ENCODE results near the gene ENOX1. TPM values are rescaled to one million over a fixed set of nuclear protein-coding genes. Genes with fewer than 3 reads are reported as not detected.

ENOX1 gene
- total and polyA plus RNA-seq, 2 of the 8 experiments (the other 6 are each of a cell fraction or from before 2014, with no cell fraction given), result 0.23 to 0.37 TPM

DNA sequence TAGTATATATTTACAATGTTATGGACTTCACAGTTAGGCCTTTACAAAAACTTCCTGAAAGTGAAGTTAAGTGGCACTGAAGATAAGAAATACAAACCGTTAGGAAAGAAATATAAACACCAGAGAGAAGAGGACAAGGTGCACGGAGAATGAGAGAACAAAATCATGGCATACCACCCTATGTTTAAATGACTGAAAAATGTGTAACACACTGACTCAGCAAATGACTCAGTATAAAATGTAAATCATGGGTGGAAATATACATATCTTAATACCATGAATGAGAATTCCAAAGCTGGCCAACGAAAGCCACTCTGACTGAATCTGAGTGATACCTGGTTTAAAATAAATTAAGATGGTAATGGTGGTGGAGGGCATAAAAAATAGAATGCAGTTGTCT lies 502.6 kb downstream of the ENOX1 start (continued):
- no peak for TF ChIP-seq SIRT6 (IDR thresholded peaks at IDR 0.05; ENCODE audit: low read length)
- no peak for TF ChIP-seq NANOG (IDR thresholded peaks at IDR 0.05; ENCODE audit: insufficient read depth, low read depth, low read length, poor library complexity, severe bottlenecking)
- TF ChIP-seq NRF1 (IDR thresholded peaks at IDR 0.05; ENCODE audit: low read depth, low read length), result no peak
- TF ChIP-seq ASH2L (IDR thresholded peaks at IDR 0.05; ENCODE audit: low read length), result no peak

Data from H1 (cell line).